ENCODE data around the gene SETBP1.
A peak's percentile ranks its signal among the peaks of the same experiment; 100 is the strongest.

The SETBP1 gene

GRCh38 chr18:44855681-44856080, 175.0 kb downstream of the SETBP1 start:
- FAIRE-seq: no peak
- DNase-seq (ENCODE audit: insufficient read length): no peak
- TF ChIP-seq TAF1 (IDR thresholded peaks at IDR 0.05; ENCODE audit: borderline replicate concordance, low read depth, low read length) (no peak), POLR2A (IDR thresholded peaks at IDR 0.05; ENCODE audit: low read depth, low read length) (no peak), POLR2AphosphoS5 (IDR thresholded peaks at IDR 0.05; ENCODE audit: low read depth, low read length) (no peak)

DNA sequence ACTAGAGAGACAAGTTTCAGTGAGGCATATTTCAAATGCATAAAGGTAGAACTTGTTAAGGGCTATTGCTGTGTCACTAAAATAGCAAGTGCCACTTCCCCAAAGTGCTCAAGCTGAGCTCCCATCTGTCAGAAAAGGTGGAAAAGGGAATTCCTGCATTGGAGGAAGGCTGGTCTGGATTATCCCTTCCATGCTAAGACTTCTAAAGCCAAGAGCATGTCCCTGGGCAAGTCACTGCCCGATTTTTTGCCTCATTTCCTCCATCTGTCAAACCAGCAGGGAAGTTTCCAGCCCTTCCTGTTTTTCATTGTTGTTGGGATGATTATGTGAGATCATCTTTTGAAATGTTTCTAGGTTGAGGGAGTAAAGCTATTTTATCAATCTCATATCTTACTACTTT, 175.5 kb downstream of the SETBP1 start:
- DNase-seq (ENCODE audit: insufficient read length) (no peak), FAIRE-seq (no peak)
- no peak for TF ChIP-seq POLR2A (IDR thresholded peaks at IDR 0.05; ENCODE audit: low read depth, low read length)
- TF ChIP-seq POLR2AphosphoS5 (IDR thresholded peaks at IDR 0.05; ENCODE audit: low read depth, low read length): no peak
- no peak for TF ChIP-seq TAF1 (IDR thresholded peaks at IDR 0.05; ENCODE audit: borderline replicate concordance, low read depth, low read length)

- TF ChIP-seq POLR2AphosphoS5 (IDR thresholded peaks at IDR 0.05; ENCODE audit: low read depth, low read length): no peak
- no peak for TF ChIP-seq POLR2A (IDR thresholded peaks at IDR 0.05; ENCODE audit: low read depth, low read length)
- TF ChIP-seq TAF1 (IDR thresholded peaks at IDR 0.05; ENCODE audit: borderline replicate concordance, low read depth, low read length): no peak
- DNase-seq (ENCODE audit: insufficient read length) (no peak), FAIRE-seq (no peak)
Observed at GRCh38 chr18:44857081-44857480, 176.4 kb downstream of the SETBP1 start.

DNA sequence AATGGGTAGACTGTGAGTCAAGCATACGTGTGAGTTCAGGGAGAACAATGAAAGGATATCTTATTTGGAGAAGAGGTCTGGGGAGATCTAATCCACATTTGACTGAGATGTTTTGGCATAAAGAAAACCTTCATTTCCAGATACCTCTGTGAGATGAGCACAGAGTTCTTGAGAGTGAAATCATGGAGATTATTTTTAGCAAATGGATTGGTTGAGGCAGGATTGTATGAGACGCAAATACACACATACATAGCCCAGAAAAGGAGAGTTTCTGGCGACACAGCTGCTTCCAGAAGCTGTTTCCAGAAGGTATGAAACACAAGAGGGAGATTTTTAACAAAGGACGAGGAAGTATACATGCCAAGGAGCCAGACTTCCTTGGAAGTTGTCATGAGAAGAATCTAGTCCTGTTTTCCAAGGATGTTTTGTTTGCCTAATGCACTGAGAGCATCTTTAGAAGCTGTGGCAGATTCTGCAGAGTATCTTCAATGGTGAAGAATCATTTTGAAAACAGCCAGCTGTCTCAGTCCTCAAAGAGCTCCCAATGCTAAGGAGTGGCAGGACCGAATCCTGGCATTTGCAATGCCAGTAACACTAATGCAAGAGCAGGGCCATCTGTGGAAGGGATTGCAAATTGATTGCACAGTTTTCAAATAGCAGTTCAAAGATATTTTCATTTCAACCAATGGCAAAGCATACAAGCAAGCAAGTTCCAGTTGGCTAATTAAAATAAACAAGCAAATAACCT, 177.2 kb downstream of the SETBP1 start:
- FAIRE-seq: no peak

DNA sequence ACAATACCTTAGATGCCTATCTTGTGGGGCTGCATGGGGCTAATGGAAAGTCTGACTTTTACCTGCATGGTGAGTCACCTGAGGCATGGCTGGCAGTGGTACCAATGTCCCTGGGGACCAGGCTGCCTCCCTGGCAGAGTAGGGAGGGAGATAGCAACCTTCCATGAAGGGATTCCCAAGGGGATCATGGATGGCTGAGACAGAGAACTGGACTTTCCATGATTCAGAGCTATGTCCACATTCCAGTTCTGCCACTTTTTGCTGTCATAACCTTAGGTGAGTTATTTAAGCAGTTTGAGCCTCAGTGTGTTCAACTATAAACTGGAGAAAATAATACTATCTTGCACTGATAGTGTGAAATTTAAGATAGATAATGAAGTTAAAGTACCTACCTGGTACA, 178.6 kb downstream of the SETBP1 start:
- DNase-seq (ENCODE audit: insufficient read length) (no peak), FAIRE-seq (no peak)
- no peak for TF ChIP-seq POLR2AphosphoS5 (IDR thresholded peaks at IDR 0.05; ENCODE audit: low read depth, low read length)
- no peak for TF ChIP-seq POLR2A (IDR thresholded peaks at IDR 0.05; ENCODE audit: low read depth, low read length)
- no peak for TF ChIP-seq TAF1 (IDR thresholded peaks at IDR 0.05; ENCODE audit: borderline replicate concordance, low read depth, low read length)

More for the DNA sequence above, 177.2 kb downstream of the SETBP1 start:
- no peak for DNase-seq (ENCODE audit: insufficient read length)
- TF ChIP-seq POLR2AphosphoS5 (IDR thresholded peaks at IDR 0.05; ENCODE audit: low read depth, low read length): no peak
- no peak for TF ChIP-seq TAF1 (IDR thresholded peaks at IDR 0.05; ENCODE audit: borderline replicate concordance, low read depth, low read length)
- TF ChIP-seq POLR2A (IDR thresholded peaks at IDR 0.05; ENCODE audit: low read depth, low read length): no peak

GRCh38 chr18:44859751-44860439, 179.2 kb downstream of the SETBP1 start:
- TF ChIP-seq TAF1 (IDR thresholded peaks at IDR 0.05; ENCODE audit: borderline replicate concordance, low read depth, low read length) (no peak), POLR2A (IDR thresholded peaks at IDR 0.05; ENCODE audit: low read depth, low read length) (no peak), POLR2AphosphoS5 (IDR thresholded peaks at IDR 0.05; ENCODE audit: low read depth, low read length) (no peak)
- DNase-seq (ENCODE audit: insufficient read length): no peak
- no peak for FAIRE-seq

- no peak for TF ChIP-seq POLR2AphosphoS5 (IDR thresholded peaks at IDR 0.05; ENCODE audit: low read depth, low read length)
- TF ChIP-seq TAF1 (IDR thresholded peaks at IDR 0.05; ENCODE audit: borderline replicate concordance, low read depth, low read length): no peak
- no peak for FAIRE-seq
Observed at GRCh38 chr18:44862112-44862511, 181.4 kb downstream of the SETBP1 start.

DNA sequence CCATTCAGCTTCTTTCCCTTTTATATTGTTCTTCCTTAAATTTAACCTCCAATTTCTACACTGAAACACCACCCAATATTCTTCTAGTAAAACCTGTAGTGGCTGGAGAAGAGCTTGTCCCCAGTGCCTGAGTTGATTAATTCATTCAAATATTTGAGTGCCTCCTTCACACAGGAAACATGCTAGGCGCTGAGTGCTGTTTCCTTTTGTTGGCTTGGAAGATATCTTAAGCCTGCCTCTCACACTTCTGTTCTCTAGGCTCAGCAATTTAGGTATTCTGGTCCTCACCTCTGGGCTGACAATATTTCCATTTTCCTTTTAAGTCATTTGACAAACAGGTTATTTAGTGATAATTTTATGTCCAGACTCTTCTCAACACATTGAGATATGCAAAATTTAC, 185.4 kb downstream of the SETBP1 start:
- DNase-seq (ENCODE audit: insufficient read length) (no peak), FAIRE-seq (no peak)
- TF ChIP-seq POLR2A (IDR thresholded peaks at IDR 0.05; ENCODE audit: low read depth, low read length) (no peak), TAF1 (IDR thresholded peaks at IDR 0.05; ENCODE audit: borderline replicate concordance, low read depth, low read length) (no peak), POLR2AphosphoS5 (IDR thresholded peaks at IDR 0.05; ENCODE audit: low read depth, low read length) (no peak)

More at GRCh38 chr18:44862112-44862511, 181.4 kb downstream of the SETBP1 start:
- DNase-seq (ENCODE audit: insufficient read length): no peak

DNA sequence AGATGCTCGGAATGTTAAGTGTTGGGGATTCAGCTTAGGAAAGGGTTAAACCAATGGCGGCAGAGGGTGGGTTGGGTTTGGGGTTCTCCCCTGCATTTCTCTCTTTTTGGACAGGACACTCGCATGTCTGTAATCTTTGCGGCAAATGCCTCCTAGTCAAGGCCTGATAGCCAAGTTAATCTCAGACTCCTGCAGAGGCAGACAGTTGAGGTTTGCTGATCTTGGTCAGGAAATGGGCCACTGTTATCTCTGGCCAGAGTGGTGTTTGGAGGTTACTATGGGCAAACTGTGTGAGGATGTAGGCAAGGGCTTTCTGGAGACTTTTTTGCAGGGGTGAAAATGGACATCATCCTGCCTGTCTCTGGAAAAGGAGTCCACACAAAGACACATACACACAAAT, 188.8 kb downstream of the SETBP1 start:
- no peak for DNase-seq (ENCODE audit: insufficient read length)
- TF ChIP-seq POLR2AphosphoS5 (IDR thresholded peaks at IDR 0.05; ENCODE audit: low read depth, low read length): no peak
- TF ChIP-seq TAF1 (IDR thresholded peaks at IDR 0.05; ENCODE audit: borderline replicate concordance, low read depth, low read length): no peak
- no peak for TF ChIP-seq POLR2A (IDR thresholded peaks at IDR 0.05; ENCODE audit: low read depth, low read length)
- no peak for FAIRE-seq

GRCh38 chr18:44870631-44871502, 190.2 kb downstream of the SETBP1 start:
- DNase-seq (ENCODE audit: insufficient read length) (no peak), FAIRE-seq (peak; percentile 61)
- TF ChIP-seq POLR2AphosphoS5 (IDR thresholded peaks at IDR 0.05; ENCODE audit: low read depth, low read length) (no peak), POLR2A (IDR thresholded peaks at IDR 0.05; ENCODE audit: low read depth, low read length) (no peak), TAF1 (IDR thresholded peaks at IDR 0.05; ENCODE audit: borderline replicate concordance, low read depth, low read length) (no peak)

GRCh38 chr18:44871771-44872170, 191.1 kb downstream of the SETBP1 start:
- DNase-seq (ENCODE audit: insufficient read length) (no peak), FAIRE-seq (peak; percentile 17)
- TF ChIP-seq POLR2A (IDR thresholded peaks at IDR 0.05; ENCODE audit: low read depth, low read length) (no peak), POLR2AphosphoS5 (IDR thresholded peaks at IDR 0.05; ENCODE audit: low read depth, low read length) (no peak), TAF1 (IDR thresholded peaks at IDR 0.05; ENCODE audit: borderline replicate concordance, low read depth, low read length) (no peak)
